K562 (cell line): ENCODE data around the gene CPLX4. TPM values are rescaled to one million over a fixed set of nuclear protein-coding genes. Genes with fewer than 3 reads are reported as not detected.

Experiments
- ATAC-seq: fragments of 200-7000 bp; cut with Tn5 transposase; 3 replicates; pipeline ENCODE4 v1.9.1; 2020; ENCODE audit warnings: moderate library complexity
- BruUV-seq: library from RNA; stranded (reverse); fragments of 400-500 nt; replicated peaks from 2 replicates; lab custom pipeline; 2021; lab: Mats Ljungman, UMichigan
- CTCF ChIA-PET: fragments of 300-600 bp; formaldehyde crosslinking; extraction: SDS; loops from one replicate; lab custom pipeline; 2021; ENCODE audit warnings: low intra/inter-chr PET ratio; lab: Yijun Ruan, JAX
- POLR2A ChIA-PET: fragments of 300-600, 350-650 bp; sonication (Branson Sonifier 250); formaldehyde crosslinking; extraction: SDS; loops from one replicate; lab custom pipeline; 2021; ENCODE audit warnings: antibody characterized with exemption, inconsistent platforms; lab: Yijun Ruan, JAX
- DNase-seq, 4 experiments: peaks; one replicate each; pipeline versions ENCODE4 v3.0.0 to v3.0.0-alpha.2; 2011 to 2018; ENCODE audit warnings: low spot score in 3 of 4, mixed read lengths in 3 of 4; ENCODE audit errors: extremely low read depth in 1 of 4
- FAIRE-seq: peaks from 2 replicates; lab custom pipeline; 2011; peaks lifted over from hg19 to GRCh38; lab: Jason Lieb, UNC
- H2AFZ ChIP-seq: 2 replicates; pipeline ENCODE4 v1.6.0; 2011; ENCODE audit warnings: low read depth, low read length, control low read depth, inconsistent platforms
- H3K27ac ChIP-seq: fragments of 200-600 bp; 3 replicates; pipeline ENCODE4 v1.8.0; 2011; ENCODE audit warnings: low read depth, mild to moderate bottlenecking, control low read depth, inconsistent platforms, low read length, moderate library complexity, mixed read lengths; ENCODE audit errors: extremely low read depth
- H3K27me3 ChIP-seq, 2 experiments: fragments of 300-600 bp in 1 of 2; 2 replicates in 1 of 2; 3 replicates in 1 of 2; pipeline versions ENCODE4 v1.6.0 to v1.8.0; 2011; ENCODE audit warnings: inconsistent platforms in 2 of 2, low read length in 2 of 2, mild to moderate bottlenecking in 1 of 2, mixed read lengths in 1 of 2, moderate library complexity in 1 of 2; ENCODE audit not compliant: control insufficient read depth in 2 of 2, insufficient read depth in 2 of 2
- H3K36me3 ChIP-seq: fragments of 300-600 bp; 3 replicates; pipeline ENCODE4 v1.8.0; 2011; ENCODE audit warnings: mild to moderate bottlenecking, low read length, inconsistent platforms; ENCODE audit not compliant: control insufficient read depth, insufficient read depth
- H3K4me1 ChIP-seq, 2 experiments: fragments of 200-600 bp in 1 of 2; replicated peaks in 1 of 2; 2 replicates in 1 of 2; 3 replicates in 1 of 2; pipeline versions ENCODE4 v1.5.1 to v1.8.0; 2011; ENCODE audit warnings: inconsistent platforms in 2 of 2, low read length in 2 of 2, mild to moderate bottlenecking in 1 of 2, mixed read lengths in 1 of 2, moderate library complexity in 1 of 2; ENCODE audit not compliant: control insufficient read depth in 2 of 2, insufficient read depth in 2 of 2
- H3K4me2 ChIP-seq: 2 replicates; pipeline ENCODE4 v1.6.1; 2011; ENCODE audit warnings: low read length, control low read depth, inconsistent platforms, mixed read lengths; ENCODE audit not compliant: insufficient read depth
- H3K4me3 ChIP-seq: fragments of 200-600 bp; sonication (generic), shearing (Covaris generic); 2 replicates; pipeline ENCODE4 v1.5.1; 2016; ENCODE audit warnings: control low read depth, inconsistent platforms
- H3K79me2 ChIP-seq: fragments of 200-600 bp; 3 replicates; pipeline ENCODE4 v1.8.0; 2011; ENCODE audit warnings: low read length, inconsistent platforms; ENCODE audit not compliant: control insufficient read depth, insufficient read depth
- H3K9ac ChIP-seq, 2 experiments: 2 replicates each; pipeline versions ENCODE4 v1.6.0 to v1.6.1; 2011; ENCODE audit warnings: low read depth in 2 of 2, low read length in 2 of 2, control low read depth in 1 of 2, inconsistent platforms in 1 of 2, mild to moderate bottlenecking in 1 of 2, mixed read lengths in 1 of 2; ENCODE audit not compliant: insufficient read depth in 1 of 2
- H3K9me1 ChIP-seq: one replicate; pipeline ENCODE4 v1.6.0; 2011; ENCODE audit warnings: inconsistent platforms, mild to moderate bottlenecking, low read length, moderate library complexity; ENCODE audit not compliant: control insufficient read depth, insufficient read depth
- H3K9me3 ChIP-seq: replicated peaks from 2 replicates; pipeline ENCODE4 v1.5.1; 2011; ENCODE audit warnings: low read depth, low read length, inconsistent platforms; ENCODE audit not compliant: control insufficient read depth, insufficient read depth
- H4K20me1 ChIP-seq: replicated peaks from 2 replicates; pipeline ENCODE4 v1.6.1; 2011; ENCODE audit warnings: low read length, inconsistent platforms, mixed read lengths; ENCODE audit not compliant: control insufficient read depth, insufficient read depth
- CREB3L1 ChIP-seq: fragments of 450-650 bp; IDR thresholded peaks from 2 replicates; pipeline ENCODE4 v1.6.1; 2014; ENCODE audit warnings: low read depth, mild to moderate bottlenecking, moderate library complexity, borderline replicate concordance
- E4F1 ChIP-seq: fragments of 250-450 bp; sonication (Bioruptor Pico); IDR thresholded peaks from 2 replicates; pipeline ENCODE4 v1.5.0; 2021; ENCODE audit warnings: mild to moderate bottlenecking, borderline replicate concordance
- FIP1L1 ChIP-seq: fragments of 200-400 bp; formaldehyde crosslinking; IDR thresholded peaks from 2 replicates; pipeline ENCODE4 v1.6.1; 2018; ENCODE audit warnings: mild to moderate bottlenecking, low read depth, low read length; ENCODE audit not compliant: poor library complexity, severe bottlenecking
- ZNF668 ChIP-seq: fragments of 250-450 bp; sonication (Bioruptor Pico); IDR thresholded peaks from 2 replicates; pipeline ENCODE4 v1.8.0; 2022; ENCODE audit warnings: mild to moderate bottlenecking, inconsistent platforms
- ZNF79 ChIP-seq: fragments of 250-450 bp; sonication (Bioruptor Pico); IDR thresholded peaks from 2 replicates; pipeline ENCODE4 v1.4.0; 2020; ENCODE audit warnings: low read depth, mild to moderate bottlenecking, moderate library complexity
- WGBS: fragments of 100-300 bp; shearing (Covaris generic); methylation state at CpG from one replicate; pipeline ENCODE4 v1.1.6; 2016; ENCODE audit warnings: low coverage, mixed read lengths; ENCODE audit not compliant: insufficient coverage; ENCODE audit errors: missing lambda C conversion rate; 5-methylcytosine and 5-hydroxymethylcytosine counted together
- in situ Hi-C: fragments of 300-500 bp; cut with MboI; formaldehyde crosslinking; loops from 4 replicates; pipeline ENCODE4 v1.15.0; 2018; ENCODE audit warnings: inconsistent platforms, mixed read lengths
- intact Hi-C: fragments of 100-400 bp; cut with micrococcal nuclease; formaldehyde crosslinking; loops from 2 replicates; pipeline ENCODE4 v1.14.2; 2022
- polyA plus RNA-seq, 8 experiments: library from polyadenylated mRNA; depleted of rRNA in 4 of 8; stranded (reverse) in 5 of 8; unstranded in 3 of 8; fragments of >200 nt; fragmentation: Nextera tagmentation in 2 of 8; fragmentation: Illumina TruSeq in 1 of 8; extraction: Ambion mirVana in 2 of 8; extraction: Trizol in 1 of 8; gene quantifications; 2 replicates each; pipeline versions ENCODE4 v1.2.1 to v1.2.3, GENCODE V29; 2011 to 2014; ENCODE audit warnings: inconsistent platforms in 1 of 8, missing spikeins in 1 of 8
- total RNA-seq, 7 experiments: library from RNA; depleted of rRNA in 6 of 7; stranded (reverse); fragments of >200 nt in 6 of 7; fragmentation: Illumina TruSeq in 2 of 7; extraction: Trizol in 2 of 7; gene quantifications; 2 replicates each; pipeline versions ENCODE4 v1.2.1 to v1.2.3, GENCODE V29; 2011 to 2021; ENCODE audit warnings: low replicate concordance in 1 of 7

Gene CPLX4
- total and polyA plus RNA-seq, 9 of the 15 experiments (the other 6 are each of a cell fraction or from before 2014, with no cell fraction given): not detected

GRCh38 chr18:59265974-59266369 is 52.5 kb downstream of the CPLX4 start:
- no peaks in the 10 kb centered on the region for H3K36me3 ChIP-seq
- no TSS peak for BruUV-seq
- ChIA-PET CTCF (no interaction called here), POLR2A (no interaction called here)
- FAIRE-seq: no peak
- no peaks in the 10 kb centered on the region for H4K20me1 ChIP-seq
- TF ChIP-seq CREB3L1 (no peak), ZNF668 (CRISPR knock-in tag) (no peak), ZNF79 (no peak), FIP1L1 (no peak), E4F1 (no peak)
- H3K9ac ChIP-seq: no peak overlapping the region
- H3K79me2 ChIP-seq: no peaks in the 10 kb centered on the region
- peaks cover 0 to 21% of the 10 kb centered on the region in 2 experiments; a peak in 2 of 5 replicates for H3K4me1 ChIP-seq
- no peak overlapping the region for H2AFZ ChIP-seq
- no peak overlapping the region for H3K4me2 ChIP-seq
- in situ Hi-C loops (no loop called here), intact Hi-C loops (no loop called here)
- H3K9me1 ChIP-seq: no peaks in the 10 kb centered on the region
- DNase-seq: no peak
- H3K27me3 ChIP-seq: peaks cover 3 to 39% of the 10 kb centered on the region in 2 experiments; a peak in 3 of 5 replicates
- no peak overlapping the region for H3K27ac ChIP-seq
- WGBS: 11% methylated on average over 12 of the region's 12 CpGs
- no peak for ATAC-seq
- no peak overlapping the region for H3K4me3 ChIP-seq
- H3K9me3 ChIP-seq: no peaks in the 10 kb centered on the region
